Activated naive CD4-positive, alpha-beta T cell treated with anti-CD3 and anti-CD28 coated beads for 36 hours (primary cell): ENCODE measurements around the gene DIDO1. TPM values are rescaled to one million over a fixed set of nuclear protein-coding genes. Genes with fewer than 3 reads are reported as not detected.

Experiments used
- CTCF ChIA-PET: fragments of 350-600 bp; sonication (Branson Sonifier 250); formaldehyde crosslinking; loops from one replicate; lab custom pipeline; 2021; ENCODE audit warnings: antibody characterized with exemption; lab: Charles Lee
- DNase-seq: peaks from one replicate; pipeline ENCODE4 v3.0.0-alpha.2; 2020
- H3K27ac Mint-ChIP-seq: one replicate; pipeline ENCODE4 v1.8.0; 2021; ENCODE audit warnings: mild to moderate bottlenecking, mixed read lengths
- H3K27me3 Mint-ChIP-seq: one replicate; pipeline ENCODE4 v1.8.0; 2021; ENCODE audit warnings: low read depth, mixed read lengths
- H3K36me3 Mint-ChIP-seq: one replicate; pipeline ENCODE4 v1.8.0; 2021; ENCODE audit warnings: low read depth, mixed read lengths
- H3K4me1 Mint-ChIP-seq: one replicate; pipeline ENCODE4 v1.8.0; 2021; ENCODE audit warnings: low read depth, mixed read lengths
- H3K4me3 Mint-ChIP-seq: one replicate; pipeline ENCODE4 v1.8.0; 2021; ENCODE audit warnings: mild to moderate bottlenecking, moderate library complexity, mixed read lengths
- H3K9me3 Mint-ChIP-seq: one replicate; pipeline ENCODE4 v1.8.0; 2021; ENCODE audit warnings: mixed read lengths
- intact Hi-C: fragments of 100-400 bp; cut with micrococcal nuclease; formaldehyde crosslinking; loops from one replicate; pipeline ENCODE4 v1.15.1; 2023
- total RNA-seq, 2 experiments: library from RNA; stranded (reverse); gene quantifications; one replicate each; pipeline ENCODE4 v1.2.3, GENCODE V29; 2021

DIDO1 gene
- total RNA-seq, 2 experiments from 2014 or later: 49.5 to 50.3 TPM

GRCh38 chr20:62944746-62945145 lies 18.4 kb upstream of the DIDO1 start:
- intact Hi-C loops: no loop called here
- Mint-ChIP-seq H3K27me3 (no peaks in the 10 kb centered on the region), H3K4me3 (no peak overlapping the region), H3K36me3 (peaks cover 32% of the 10 kb centered on the region), H3K27ac (no peak overlapping the region), H3K9me3 (no peaks in the 10 kb centered on the region), H3K4me1 (peaks cover 17% of the 10 kb centered on the region)
- CTCF ChIA-PET: interaction anchor here (0.8 to 1.0 kb wide), 2 partner anchors 9 to 26 kb away, joined by 3 read pairs; no protein-coding TSS in a partner anchor
- DNase-seq: no peak

GRCh38 chr20:62944184-62944583 lies 17.9 kb upstream of the DIDO1 start:
- Mint-ChIP-seq H3K4me1 (peaks cover 22% of the 10 kb centered on the region), H3K4me3 (no peak overlapping the region)
- CTCF ChIA-PET: interaction anchor here (0.8 to 1.0 kb wide), 2 partner anchors 9 to 27 kb away, joined by 3 read pairs; no protein-coding TSS in a partner anchor

GRCh38 chr20:62943396-62943795 lies 17.1 kb upstream of the DIDO1 start:
- H3K4me3 Mint-ChIP-seq: no peak overlapping the region
- H3K9me3 Mint-ChIP-seq: no peaks in the 10 kb centered on the region
- no peak overlapping the region for H3K27ac Mint-ChIP-seq
- H3K27me3 Mint-ChIP-seq: no peaks in the 10 kb centered on the region
- CTCF ChIA-PET: no interaction called here
- H3K36me3 Mint-ChIP-seq: peaks cover 31% of the 10 kb centered on the region
- intact Hi-C loops: no loop called here
- DNase-seq: no peak
- H3K4me1 Mint-ChIP-seq: peaks cover 29% of the 10 kb centered on the region

More at GRCh38 chr20:62944184-62944583, 17.9 kb upstream of the DIDO1 start:
- intact Hi-C loops: no loop called here
- Mint-ChIP-seq H3K9me3 (no peaks in the 10 kb centered on the region), H3K27me3 (no peaks in the 10 kb centered on the region), H3K36me3 (peaks cover 33% of the 10 kb centered on the region), H3K27ac (no peak overlapping the region)
- DNase-seq: no peak

DNA sequence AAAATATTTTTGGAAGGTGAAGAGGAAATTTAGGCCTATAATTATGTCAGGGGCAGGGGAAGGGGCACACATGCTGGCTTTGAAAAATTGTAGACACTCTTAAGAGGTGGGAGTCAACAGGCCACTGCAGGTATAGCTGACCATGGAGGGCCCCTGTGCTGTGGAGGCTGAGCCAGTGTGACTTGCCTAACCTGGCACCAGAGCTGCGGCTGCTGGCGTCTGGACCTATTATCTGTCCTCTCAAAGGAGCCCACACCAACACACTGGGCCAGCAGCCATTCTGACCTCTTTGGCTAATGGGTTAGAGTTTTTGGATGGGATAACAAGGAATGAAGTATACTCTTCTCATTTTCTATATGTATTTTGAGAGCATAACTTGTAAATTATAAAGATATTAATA lies 16.2 kb upstream of the DIDO1 start:
- H3K4me1 Mint-ChIP-seq: peaks cover 30% of the 10 kb centered on the region
- peaks cover 30% of the 10 kb centered on the region for H3K36me3 Mint-ChIP-seq
- H3K9me3 Mint-ChIP-seq: no peaks in the 10 kb centered on the region
- intact Hi-C loops: no loop called here
- CTCF ChIA-PET: interaction anchor here (0.6 kb wide), 1 partner anchor 493 kb away, joined by 3 read pairs; no protein-coding TSS in a partner anchor
- H3K4me3 Mint-ChIP-seq: no peak overlapping the region
- no peak for DNase-seq
- no peaks in the 10 kb centered on the region for H3K27me3 Mint-ChIP-seq
- H3K27ac Mint-ChIP-seq: no peak overlapping the region

DNA sequence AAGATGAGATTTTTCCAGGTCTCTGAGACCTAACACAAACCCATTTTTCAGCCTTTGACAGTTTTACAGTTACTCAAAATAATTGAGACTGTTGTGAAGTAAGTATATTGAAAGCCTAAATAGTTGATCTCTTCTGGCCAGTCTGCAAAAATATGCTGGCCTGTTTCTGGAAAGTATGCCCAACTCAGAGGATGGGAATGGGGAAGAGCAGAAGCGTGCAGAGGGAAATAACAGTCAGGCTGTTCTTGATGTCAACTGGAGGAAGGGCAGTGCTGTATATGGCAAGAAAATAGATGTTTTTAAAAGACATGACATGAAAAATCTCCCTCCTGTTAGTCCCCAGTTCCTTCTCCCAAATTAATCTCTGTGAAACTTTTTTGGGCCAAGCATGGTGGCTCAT lies 15.5 kb upstream of the DIDO1 start:
- Mint-ChIP-seq H3K9me3 (no peaks in the 10 kb centered on the region), H3K36me3 (peaks cover 33% of the 10 kb centered on the region), H3K27me3 (no peaks in the 10 kb centered on the region), H3K27ac (peak overlapping the region; percentile 37), H3K4me3 (no peak overlapping the region), H3K4me1 (peaks cover 33% of the 10 kb centered on the region)
- no peak for DNase-seq
- CTCF ChIA-PET: no interaction called here
- intact Hi-C loops: no loop called here

DNA sequence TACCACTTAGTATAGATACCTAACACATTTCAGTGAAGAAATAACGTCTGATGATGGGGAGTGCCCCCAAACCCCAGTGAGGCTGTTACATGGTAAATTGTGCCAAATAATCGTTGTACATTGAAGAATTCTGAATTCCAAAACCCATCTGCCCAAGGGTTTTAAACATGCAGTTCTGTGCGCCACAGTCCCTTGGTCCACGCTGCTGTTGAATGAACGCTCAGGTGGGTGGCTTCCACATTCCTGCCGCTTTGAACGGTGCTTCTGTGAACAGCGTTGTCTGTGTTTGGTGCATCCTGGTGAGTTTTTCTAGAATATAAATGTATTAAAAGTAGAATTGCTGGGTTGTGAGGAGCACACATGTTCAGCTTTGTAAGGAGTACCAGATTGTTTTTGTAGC lies 14.6 kb upstream of the DIDO1 start:
- H3K27me3 Mint-ChIP-seq: no peaks in the 10 kb centered on the region

DNA sequence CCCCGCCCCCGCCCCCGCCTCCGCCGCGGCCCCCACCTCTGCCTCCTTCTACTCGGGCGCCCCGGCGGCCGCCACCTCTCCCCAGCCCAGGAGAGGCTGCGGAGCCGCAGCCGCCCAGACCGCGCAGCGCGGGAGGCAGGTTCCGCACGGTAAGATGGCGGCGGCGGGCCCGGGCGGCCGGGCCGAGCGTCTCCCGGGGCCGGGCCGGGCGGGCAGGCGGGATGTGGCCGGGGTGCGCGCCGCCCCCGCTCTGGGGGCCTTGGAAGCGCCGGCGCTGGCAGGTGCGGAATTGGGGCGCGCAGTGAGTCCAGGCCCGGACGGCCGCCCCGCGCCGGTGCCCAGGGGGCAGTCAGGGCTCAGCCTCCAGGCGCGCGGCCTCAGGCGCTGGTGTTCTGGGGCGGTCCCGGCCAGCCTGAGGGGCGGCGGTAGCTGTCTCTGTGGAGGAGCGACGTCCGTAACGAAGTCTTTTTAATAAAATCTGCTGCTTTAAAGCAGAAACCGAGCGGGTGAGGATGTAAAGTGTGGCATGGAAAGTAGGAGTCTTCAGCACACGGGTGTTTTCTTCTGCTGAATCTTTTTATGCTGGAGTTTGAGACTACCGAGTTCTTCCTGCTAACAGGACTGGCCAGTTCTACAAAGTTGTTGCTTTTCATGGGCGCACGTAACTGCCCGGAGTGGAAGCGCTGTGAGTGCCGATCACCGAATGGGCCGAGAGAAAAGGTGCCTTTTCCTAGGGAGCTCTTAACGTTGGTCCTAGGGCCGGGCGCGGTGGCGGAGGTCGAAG lies 12.0 kb upstream of the DIDO1 start, which contains the start of gene GID8:
Gene GID8 (plus strand): TSS at position 43 of the 784 bp plus-strand sequence. CDS start 3,356 bp downstream, outside the sequence.
- Mint-ChIP-seq H3K36me3 (peaks cover 19% of the 10 kb centered on the region), H3K9me3 (no peaks in the 10 kb centered on the region)

More for the DNA sequence above, 14.6 kb upstream of the DIDO1 start:
- Mint-ChIP-seq H3K9me3 (no peaks in the 10 kb centered on the region), H3K4me1 (peaks cover 34% of the 10 kb centered on the region), H3K36me3 (peaks cover 28% of the 10 kb centered on the region), H3K4me3 (no peak overlapping the region), H3K27ac (no peak overlapping the region)
- intact Hi-C loops: no loop called here
- DNase-seq: no peak
- CTCF ChIA-PET: no interaction called here

GRCh38 chr20:62937268-62938104 lies 11.2 kb upstream of the DIDO1 start:
- peak overlapping the region; percentile 93 for H3K4me3 Mint-ChIP-seq
- peaks cover 20% of the 10 kb centered on the region for H3K36me3 Mint-ChIP-seq
- intact Hi-C loops: loop anchor here (1.0 to 5.0 kb wide), 3 partner anchors 11 to 280 kb away; partner anchors contain the start of genes DIDO1 and YTHDF1

More for the DNA sequence above, 12.0 kb upstream of the DIDO1 start, which contains the start of gene GID8:
- intact Hi-C loops: loop anchor here (1.0 to 5.0 kb wide), 2 partner anchors 16 to 279 kb away; partner anchors contain the start of gene YTHDF1
- peak; percentile 47 for DNase-seq
- Mint-ChIP-seq H3K27me3 (no peaks in the 10 kb centered on the region), H3K27ac (peak within 1 kb of the TSS; percentile 94), H3K4me1 (peaks cover 34% of the 10 kb centered on the region), H3K4me3 (peak within 1 kb of the TSS; percentile 97)
- CTCF ChIA-PET: interaction anchor here (0.6 to 2.1 kb wide), 5 partner anchors 11 to 75 kb away, joined by 3 to 5 read pairs (median 4); partner anchors contain the start of gene SLC17A9

DNA sequence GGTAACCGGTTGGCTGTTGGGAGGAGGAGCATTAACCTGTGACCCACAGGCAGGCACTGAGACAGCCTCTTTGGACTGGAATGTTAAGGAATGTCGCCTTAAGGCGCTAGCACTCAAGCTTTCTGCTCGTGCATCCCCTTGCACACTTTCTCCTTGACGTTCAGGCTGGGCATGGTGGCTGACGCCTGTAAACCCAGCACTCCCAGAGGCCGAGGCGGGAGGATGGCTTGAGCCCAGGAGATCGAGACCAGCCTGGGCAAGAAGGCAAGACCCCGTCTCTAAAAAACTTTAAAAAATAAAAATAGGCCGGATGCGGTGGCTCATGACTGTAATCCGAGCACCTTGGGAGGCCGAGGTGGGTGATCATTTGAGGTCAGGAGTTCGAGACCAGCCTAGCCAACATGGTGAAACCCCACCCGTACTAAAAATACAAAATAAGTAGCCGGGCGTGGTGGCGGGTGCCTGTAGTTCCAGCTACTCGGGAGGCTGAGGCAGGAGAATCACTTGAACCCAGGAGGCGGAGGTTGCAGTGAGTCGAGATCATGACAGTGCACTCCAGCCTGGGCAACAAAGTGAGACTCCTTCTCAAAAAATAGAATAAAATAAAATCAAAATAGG lies 9.8 kb upstream of the DIDO1 start:
- CTCF ChIA-PET: interaction anchor here (0.7 to 2.4 kb wide), 5 partner anchors 10 to 37 kb away, joined by 3 to 11 read pairs (median 8); no protein-coding TSS in a partner anchor
- Mint-ChIP-seq H3K4me3 (no peak overlapping the region), H3K27ac (no peak overlapping the region), H3K36me3 (peaks cover 13% of the 10 kb centered on the region), H3K27me3 (no peaks in the 10 kb centered on the region), H3K9me3 (no peaks in the 10 kb centered on the region), H3K4me1 (peaks cover 35% of the 10 kb centered on the region)
- DNase-seq: no peak
- intact Hi-C loops: loop anchor here (5.0 kb wide), 1 partner anchor 281 kb away; the partner anchor contains the start of gene YTHDF1

More at GRCh38 chr20:62937268-62938104, 11.2 kb upstream of the DIDO1 start:
- H3K9me3 Mint-ChIP-seq: no peaks in the 10 kb centered on the region
- peak; percentile 98 for DNase-seq
- CTCF ChIA-PET: interaction anchor here (0.6 to 2.1 kb wide), 7 partner anchors 10 to 75 kb away, joined by 3 to 5 read pairs (median 4); no protein-coding TSS in a partner anchor
- peaks cover 34% of the 10 kb centered on the region for H3K4me1 Mint-ChIP-seq
- H3K27me3 Mint-ChIP-seq: no peaks in the 10 kb centered on the region
- peak overlapping the region; percentile 94 for H3K27ac Mint-ChIP-seq

- intact Hi-C loops: loop anchor here (5.0 kb wide), 1 partner anchor 282 kb away; the partner anchor contains the start of gene YTHDF1
- peaks cover 13% of the 10 kb centered on the region for H3K36me3 Mint-ChIP-seq
- CTCF ChIA-PET: interaction anchor here (0.7 to 2.4 kb wide), 6 partner anchors 9 to 41 kb away, joined by 3 to 11 read pairs (median 6); no protein-coding TSS in a partner anchor
These were observed 9.1 kb upstream of the DIDO1 start for GRCh38 chr20:62935204-62935967.

GRCh38 chr20:62933966-62934365 lies 7.7 kb upstream of the DIDO1 start:
- CTCF ChIA-PET: interaction anchor here (2.0 to 2.4 kb wide), 2 partner anchors 26 to 34 kb away, joined by 10 to 11 read pairs; no protein-coding TSS in a partner anchor
- intact Hi-C loops: no loop called here
- Mint-ChIP-seq H3K9me3 (no peaks in the 10 kb centered on the region), H3K36me3 (peaks cover 9% of the 10 kb centered on the region), H3K4me1 (peaks cover 34% of the 10 kb centered on the region), H3K27ac (no peak overlapping the region), H3K4me3 (no peak overlapping the region), H3K27me3 (no peaks in the 10 kb centered on the region)
- DNase-seq: no peak

More at GRCh38 chr20:62935204-62935967, 9.1 kb upstream of the DIDO1 start:
- no peak overlapping the region for H3K4me3 Mint-ChIP-seq
- no peaks in the 10 kb centered on the region for H3K27me3 Mint-ChIP-seq
- no peak overlapping the region for H3K27ac Mint-ChIP-seq
- no peaks in the 10 kb centered on the region for H3K9me3 Mint-ChIP-seq
- peaks cover 35% of the 10 kb centered on the region for H3K4me1 Mint-ChIP-seq
- DNase-seq: no peak
